Measurements from ENCODE around the gene BTNL9.

The BTNL9 gene

GRCh38 chr5:181107699-181108098, 67.6 kb downstream of the BTNL9 start:
- TF ChIP-seq CTCF (IDR thresholded peaks at IDR 0.05; ENCODE audit: low read depth, low read length), result no peak
- no peak for DNase-seq (ENCODE audit: extremely low read depth, low read depth)

- no peak for TF ChIP-seq CTCF (IDR thresholded peaks at IDR 0.05; ENCODE audit: low read depth, low read length)
- DNase-seq (ENCODE audit: extremely low read depth, low read depth), result no peak
Measured at GRCh38 chr5:181108578-181109165, 68.6 kb downstream of the BTNL9 start.

GRCh38 chr5:181109489-181110013, 69.5 kb downstream of the BTNL9 start:
- TF ChIP-seq CTCF (IDR thresholded peaks at IDR 0.05; ENCODE audit: low read depth, low read length), result no peak
- DNase-seq (ENCODE audit: extremely low read depth, low read depth), result no peak

- no peak for DNase-seq (ENCODE audit: extremely low read depth, low read depth)
- TF ChIP-seq CTCF (IDR thresholded peaks at IDR 0.05; ENCODE audit: low read depth, low read length), result no peak
Measured at GRCh38 chr5:181111010-181111409, 70.9 kb downstream of the BTNL9 start.

All from AG09319 (cell line).